ENCODE data around the gene SORD. TPM values are rescaled to one million over a fixed set of nuclear protein-coding genes. Genes with fewer than 3 reads are reported as not detected.

The SORD gene
- total and polyA plus RNA-seq, 2 donors (not counting 3 experiments of a cell fraction or from before 2014, with no cell fraction given) = 16.6 to 31.8 TPM

- H3K4me2 ChIP-seq (ENCODE audit: insufficient read depth, low read length) = no peak overlapping the region
- no peak overlapping the region for H3K9ac ChIP-seq (replicated peaks; ENCODE audit: extremely low read depth, insufficient read depth, low read length)
- H3K27me3 ChIP-seq (ENCODE audit: control insufficient read depth in 2 of 2, insufficient read depth in 2 of 2, low read length in 2 of 2) = peaks cover 73 to 81% of the 10 kb centered on the region in 2 experiments
- CTCF ChIA-PET = interaction anchor here (1.6 kb wide), 1 partner anchor 15 kb away, joined by 7 read pairs; no protein-coding TSS in a partner anchor
- no peaks in the 10 kb centered on the region for H3K79me2 ChIP-seq (ENCODE audit: control insufficient read depth, insufficient read depth, low read length)
- no peaks in the 10 kb centered on the region for H3K36me3 ChIP-seq (ENCODE audit: control insufficient read depth in 2 of 2, extremely low read depth in 1 of 2, insufficient read depth in 2 of 2, low read length in 2 of 2)
- no peak overlapping the region for H3K4me3 ChIP-seq (replicated peaks in 1 of 3; ENCODE audit: insufficient read depth in 1 of 3, low read depth in 1 of 3, low read length in 3 of 3)
- POLR2A ChIA-PET = no interaction called here
- no peaks in the 10 kb centered on the region for H3K9me3 ChIP-seq (replicated peaks; ENCODE audit: control insufficient read depth, insufficient read depth, low read length)
- no peaks in the 10 kb centered on the region for H3K4me1 ChIP-seq (ENCODE audit: control insufficient read depth, extremely low read depth, insufficient read depth, low read length)
- FAIRE-seq (no peak), DNase-seq (ENCODE audit: low read depth, low spot score) (no peak)
- no peaks in the 10 kb centered on the region for H3K9me1 ChIP-seq (replicated peaks; ENCODE audit: control insufficient read depth, extremely low read depth, insufficient read depth, low read length)
- dilution Hi-C loops (cut with MboI; ENCODE audit: extremely low pct_ligation_motif_present, low sequenced_read_pairs) (no loop called here), intact Hi-C loops (cut with micrococcal nuclease) (no loop called here)
- H4K20me1 ChIP-seq (replicated peaks; ENCODE audit: control insufficient read depth, extremely low read depth, insufficient read depth, low read length) = no peaks in the 10 kb centered on the region
- no peak overlapping the region for H3K27ac ChIP-seq (ENCODE audit: insufficient read depth, low read depth, low read length)
- no peak for TF ChIP-seq FOS (IDR thresholded peaks at IDR 0.05; ENCODE audit: borderline replicate concordance, insufficient read depth, low read length)
- no peak for TF ChIP-seq MAX (IDR thresholded peaks at IDR 0.05; ENCODE audit: insufficient read depth, insufficient read length)
- no peak for TF ChIP-seq GATA2 (IDR thresholded peaks at IDR 0.05; ENCODE audit: insufficient read depth, insufficient read length, low read depth, low read length)
- no peak for TF ChIP-seq POLR2A (IDR thresholded peaks at IDR 0.05; ENCODE audit: low read depth, low read length)
- no peak for TF ChIP-seq POLR2AphosphoS5 (IDR thresholded peaks at IDR 0.05; ENCODE audit: insufficient read depth, low read depth, low read length)
- no peak for TF ChIP-seq JUN (IDR thresholded peaks at IDR 0.05; ENCODE audit: borderline replicate concordance, insufficient read depth, insufficient read length, low read depth)
- TF ChIP-seq CTCF (IDR thresholded peaks at IDR 0.05; ENCODE audit: extremely low read depth in 1 of 2, insufficient read depth in 1 of 2, low read depth in 1 of 2, low read length in 2 of 2) = no peak
- TF ChIP-seq MYC (IDR thresholded peaks at IDR 0.05; ENCODE audit: low read depth, low read length) = no peak
- TF ChIP-seq EZH2 (IDR thresholded peaks at IDR 0.05; ENCODE audit: borderline replicate concordance, low read depth, low read length, severe bottlenecking) = no peak
- BruUV-seq (replicated peaks) = no TSS peak
- no peak overlapping the region for H2AFZ ChIP-seq (ENCODE audit: low read depth, low read length)
Observed at GRCh38 chr15:45112143-45112590, 89.2 kb downstream of the SORD start.

All from endothelial cell of umbilical vein (primary cell).